Cardiac muscle cell (in vitro differentiated cells and primary cell): ENCODE results near the gene GIMAP2. TPM values are rescaled to one million over a fixed set of nuclear protein-coding genes. Genes with fewer than 3 reads are reported as not detected.
"Not testable (repeated sequence)": the region's sequence is repeated elsewhere in the genome, so short reads cannot be mapped to it uniquely, and the experiment has no call there.

Experiments
- DNase-seq, 2 donors: peaks; one replicate each; pipeline versions ENCODE4 v3.0.0 to v3.0.0-alpha.2; 2010 to 2017; ENCODE audit warnings: low read depth in 1 of 2, low spot score in 1 of 2
- H3K27ac ChIP-seq: fragments of 200-600 bp; sonication (generic); 2 replicates; pipeline ENCODE4 v1.5.1; 2016
- H3K27me3 ChIP-seq: fragments of 200-600 bp; sonication (generic); 2 replicates; pipeline ENCODE4 v1.6.0; 2016; ENCODE audit warnings: control low read depth
- H3K36me3 ChIP-seq: fragments of 200-600 bp; sonication (generic); 2 replicates; pipeline ENCODE4 v1.5.1; 2016; ENCODE audit warnings: control low read depth
- H3K4me1 ChIP-seq: fragments of 200-600 bp; sonication (generic); 2 replicates; pipeline ENCODE4 v1.8.1; 2017; ENCODE audit warnings: low read depth, mild to moderate bottlenecking, mixed run types
- H3K4me3 ChIP-seq: fragments of 200-600 bp; sonication (generic); 2 replicates; pipeline ENCODE4 v1.5.1; 2016; ENCODE audit warnings: mild to moderate bottlenecking
- H3K9me3 ChIP-seq: fragments of 200-600 bp; sonication (generic); 2 replicates; pipeline ENCODE4 v1.5.1; 2017; ENCODE audit warnings: low read depth, mild to moderate bottlenecking, control low read depth
- polyA plus RNA-seq: library from polyadenylated mRNA; unstranded; fragments of >200 nt; fragmentation: Nextera tagmentation; extraction: Ambion mirVana; gene quantifications from 2 replicates; pipeline ENCODE4 v1.2.1, GENCODE V29; 2016
- total RNA-seq: library from RNA; depleted of rRNA; stranded (reverse); fragments of >200 nt; gene quantifications from 2 replicates; pipeline ENCODE4 v1.2.3, GENCODE V29; 2016
- TF ChIP-seq, protein P1 (sequence below): IDR thresholded peaks from 2 replicates; pipeline ENCODE4 v1.5.1; 2012; ENCODE audit warnings: low read depth, mild to moderate bottlenecking, low read length

Gene GIMAP2
- total and polyA plus RNA-seq, 2 experiments from 2014 or later, result not detected

DNA sequence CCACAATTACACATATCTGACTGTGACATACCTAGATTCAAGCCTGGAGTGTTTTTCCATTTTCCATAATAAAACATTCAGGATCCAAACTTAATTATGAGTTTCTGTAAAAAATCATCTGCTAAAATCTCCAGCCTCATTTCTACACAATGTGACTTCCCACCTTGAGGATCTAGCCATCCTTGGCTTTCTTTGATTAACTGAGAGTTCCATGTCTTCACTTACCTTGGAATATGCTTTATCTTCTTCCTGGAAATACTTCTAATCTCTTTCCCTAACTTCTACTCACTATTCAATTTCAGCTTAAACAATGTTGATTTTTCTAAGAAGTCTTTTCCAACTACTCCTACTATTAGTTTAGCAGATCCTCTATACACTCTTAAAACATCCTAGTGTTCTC, 16.5 kb upstream of the GIMAP2 start:
- H3K4me3 ChIP-seq, result no peak overlapping the region
- no peak overlapping the region for H3K27ac ChIP-seq
- no peaks in the 10 kb centered on the region for H3K9me3 ChIP-seq
- TF ChIP-seq, protein P1, sequence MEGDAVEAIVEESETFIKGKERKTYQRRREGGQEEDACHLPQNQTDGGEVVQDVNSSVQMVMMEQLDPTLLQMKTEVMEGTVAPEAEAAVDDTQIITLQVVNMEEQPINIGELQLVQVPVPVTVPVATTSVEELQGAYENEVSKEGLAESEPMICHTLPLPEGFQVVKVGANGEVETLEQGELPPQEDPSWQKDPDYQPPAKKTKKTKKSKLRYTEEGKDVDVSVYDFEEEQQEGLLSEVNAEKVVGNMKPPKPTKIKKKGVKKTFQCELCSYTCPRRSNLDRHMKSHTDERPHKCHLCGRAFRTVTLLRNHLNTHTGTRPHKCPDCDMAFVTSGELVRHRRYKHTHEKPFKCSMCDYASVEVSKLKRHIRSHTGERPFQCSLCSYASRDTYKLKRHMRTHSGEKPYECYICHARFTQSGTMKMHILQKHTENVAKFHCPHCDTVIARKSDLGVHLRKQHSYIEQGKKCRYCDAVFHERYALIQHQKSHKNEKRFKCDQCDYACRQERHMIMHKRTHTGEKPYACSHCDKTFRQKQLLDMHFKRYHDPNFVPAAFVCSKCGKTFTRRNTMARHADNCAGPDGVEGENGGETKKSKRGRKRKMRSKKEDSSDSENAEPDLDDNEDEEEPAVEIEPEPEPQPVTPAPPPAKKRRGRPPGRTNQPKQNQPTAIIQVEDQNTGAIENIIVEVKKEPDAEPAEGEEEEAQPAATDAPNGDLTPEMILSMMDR, result no peak
- no peak for DNase-seq
- no peaks in the 10 kb centered on the region for H3K36me3 ChIP-seq
- no peaks in the 10 kb centered on the region for H3K4me1 ChIP-seq
- H3K27me3 ChIP-seq, result no peaks in the 10 kb centered on the region

DNA sequence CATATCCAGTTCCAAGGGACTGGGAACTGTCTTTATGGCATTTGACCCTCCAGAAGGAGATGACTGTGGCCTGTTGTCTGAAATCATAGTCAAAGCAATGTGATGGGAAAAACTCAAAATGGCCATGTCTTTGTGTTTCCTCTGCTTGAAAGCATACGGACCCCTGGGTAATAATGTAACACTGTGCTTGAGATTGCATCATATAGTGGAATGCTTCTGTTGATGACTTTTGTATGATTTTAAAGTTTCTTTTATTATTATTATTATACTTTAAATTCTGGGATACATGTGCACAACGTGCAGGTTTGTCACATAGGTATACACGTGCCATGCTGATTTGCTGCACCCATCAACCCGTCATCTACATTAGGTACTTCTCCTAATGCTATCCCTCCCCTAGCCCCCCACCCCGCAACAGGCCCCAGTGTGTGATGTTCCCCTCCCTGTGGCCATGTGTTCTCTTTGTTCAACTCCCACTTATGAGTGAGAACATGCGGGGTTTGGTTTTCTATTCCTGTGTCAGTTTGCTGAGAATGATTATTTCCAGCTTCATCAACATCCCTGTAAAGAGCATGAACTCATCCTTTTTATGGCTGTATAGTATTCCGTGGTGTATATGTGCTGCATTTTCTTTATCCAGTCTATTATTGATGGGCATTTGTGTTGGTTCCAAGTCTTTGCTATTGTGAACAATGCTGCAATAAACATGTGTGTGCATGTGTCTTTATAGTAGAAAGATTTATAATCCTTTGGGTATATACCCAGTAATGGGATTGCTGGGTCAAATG, 13.5 kb upstream of the GIMAP2 start:
- H3K27ac ChIP-seq, result not testable (repeated sequence)

DNA sequence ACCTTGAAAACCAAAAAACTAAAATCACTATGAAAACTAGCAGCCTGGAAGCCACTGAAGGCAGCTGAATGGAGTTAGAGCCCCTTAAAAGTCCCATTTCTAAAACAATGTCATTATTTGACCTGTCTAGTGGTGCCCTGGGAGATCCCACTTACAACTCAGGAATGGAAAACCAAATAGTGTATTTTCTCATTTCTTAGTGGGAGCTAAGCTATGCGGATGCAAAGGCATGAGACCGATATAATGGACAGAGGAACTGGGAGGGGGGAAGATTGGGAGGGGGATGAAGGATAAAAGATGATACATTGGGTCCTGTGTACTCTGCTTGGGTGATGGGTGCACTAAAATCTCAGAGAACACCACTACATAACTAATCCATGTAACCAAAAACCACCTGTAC, 9.8 kb upstream of the GIMAP2 start:
- Histone ChIP-seq H3K9me3 (no peaks in the 10 kb centered on the region), H3K4me3 (no peak overlapping the region), H3K27ac (no peak overlapping the region), H3K4me1 (no peaks in the 10 kb centered on the region), H3K27me3 (no peaks in the 10 kb centered on the region), H3K36me3 (no peaks in the 10 kb centered on the region)
- TF ChIP-seq, protein P1, result no peak
- DNase-seq, result no peak

More for the DNA sequence above, 13.5 kb upstream of the GIMAP2 start:
- not testable (repeated sequence) for H3K4me1 ChIP-seq, H3K9me3 ChIP-seq, H3K27me3 ChIP-seq, H3K36me3 ChIP-seq, DNase-seq, H3K4me3 ChIP-seq

DNA sequence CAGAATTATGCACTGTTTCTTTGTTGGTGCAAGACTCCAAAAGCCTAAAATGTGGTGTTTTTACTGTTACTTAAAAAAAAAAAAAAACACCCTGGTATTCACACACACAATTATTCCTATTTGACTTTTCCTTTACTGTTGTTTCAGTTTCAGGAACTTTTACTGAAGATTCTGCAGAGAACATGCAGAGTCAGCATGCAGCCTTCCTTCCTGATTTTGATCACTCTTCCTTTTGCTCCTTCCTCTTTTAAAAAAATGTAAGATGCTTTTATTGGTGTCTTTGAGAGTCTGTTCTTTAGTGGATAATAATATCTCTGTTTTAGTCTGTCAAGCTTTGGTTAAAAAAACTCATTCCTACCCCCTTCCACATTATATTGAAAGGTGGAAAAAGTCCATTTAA, 9.2 kb upstream of the GIMAP2 start:
- not testable (repeated sequence) for H3K4me3 ChIP-seq, H3K27me3 ChIP-seq, H3K27ac ChIP-seq, H3K36me3 ChIP-seq, DNase-seq, H3K9me3 ChIP-seq, H3K4me1 ChIP-seq

DNA sequence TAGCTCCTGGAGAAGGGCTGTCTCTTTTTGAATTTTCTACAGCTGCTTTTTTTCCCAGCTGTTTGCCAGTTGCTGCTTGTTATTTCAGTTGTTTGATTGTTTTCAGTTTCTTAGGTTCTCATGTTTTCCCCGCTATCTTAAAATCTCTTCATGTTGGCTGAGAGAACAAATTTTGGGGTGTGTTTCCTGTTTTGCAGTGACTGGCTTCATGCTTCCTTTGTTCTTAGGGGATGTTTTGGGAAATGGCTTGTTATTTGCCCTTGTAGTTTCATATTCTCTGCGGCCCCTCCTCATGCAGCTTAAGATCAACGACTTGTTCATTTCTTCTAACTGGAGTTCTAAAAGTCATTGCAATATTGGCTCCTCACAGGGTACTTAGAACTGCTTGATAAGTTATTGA, 8.7 kb upstream of the GIMAP2 start:
- H3K4me1 ChIP-seq, H3K36me3 ChIP-seq, H3K4me3 ChIP-seq, DNase-seq, H3K27ac ChIP-seq, H3K9me3 ChIP-seq, H3K27me3 ChIP-seq: not testable (repeated sequence)

DNA sequence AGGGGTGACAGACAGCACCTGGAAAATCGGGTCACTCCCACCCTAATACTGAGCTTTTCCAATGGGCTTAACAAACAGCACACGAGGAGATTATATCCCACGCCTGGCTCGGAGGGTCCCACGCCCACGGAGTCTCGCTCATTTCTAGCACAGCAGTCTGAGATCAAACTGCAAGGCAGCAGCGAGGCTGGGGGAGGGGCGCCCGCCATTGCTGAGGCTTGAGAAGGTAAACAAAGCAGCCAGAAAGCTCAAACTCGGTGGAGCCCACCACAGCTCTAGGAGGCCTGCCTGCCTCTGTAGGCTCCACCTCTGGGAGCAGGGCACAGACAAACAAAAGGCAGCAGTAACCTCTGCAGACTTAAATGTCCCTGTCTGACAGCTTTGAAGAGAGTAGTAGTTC, 6.9 kb upstream of the GIMAP2 start:
- H3K27me3 ChIP-seq, H3K9me3 ChIP-seq, H3K36me3 ChIP-seq, H3K27ac ChIP-seq, H3K4me3 ChIP-seq, DNase-seq, H3K4me1 ChIP-seq: not testable (repeated sequence)

DNA sequence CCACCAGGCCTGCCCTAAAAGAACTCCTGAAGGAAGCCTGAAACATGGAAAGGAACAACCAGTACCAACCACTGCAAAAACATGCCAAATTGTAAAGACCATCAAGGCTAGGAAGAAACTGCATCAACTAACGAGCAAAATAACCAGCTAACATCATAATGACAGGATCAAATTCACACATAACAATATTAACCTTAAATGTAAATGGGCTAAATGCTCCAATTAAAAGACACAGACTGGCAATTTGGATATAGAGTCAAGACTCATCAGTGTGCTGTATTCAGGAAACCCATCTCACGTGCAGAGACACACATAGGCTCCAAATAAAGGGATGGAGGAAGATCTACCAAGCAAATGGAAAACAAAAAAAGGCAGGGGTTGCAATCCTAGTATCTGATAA, 5.1 kb upstream of the GIMAP2 start:
- not testable (repeated sequence) for H3K27me3 ChIP-seq, DNase-seq, H3K36me3 ChIP-seq

DNA sequence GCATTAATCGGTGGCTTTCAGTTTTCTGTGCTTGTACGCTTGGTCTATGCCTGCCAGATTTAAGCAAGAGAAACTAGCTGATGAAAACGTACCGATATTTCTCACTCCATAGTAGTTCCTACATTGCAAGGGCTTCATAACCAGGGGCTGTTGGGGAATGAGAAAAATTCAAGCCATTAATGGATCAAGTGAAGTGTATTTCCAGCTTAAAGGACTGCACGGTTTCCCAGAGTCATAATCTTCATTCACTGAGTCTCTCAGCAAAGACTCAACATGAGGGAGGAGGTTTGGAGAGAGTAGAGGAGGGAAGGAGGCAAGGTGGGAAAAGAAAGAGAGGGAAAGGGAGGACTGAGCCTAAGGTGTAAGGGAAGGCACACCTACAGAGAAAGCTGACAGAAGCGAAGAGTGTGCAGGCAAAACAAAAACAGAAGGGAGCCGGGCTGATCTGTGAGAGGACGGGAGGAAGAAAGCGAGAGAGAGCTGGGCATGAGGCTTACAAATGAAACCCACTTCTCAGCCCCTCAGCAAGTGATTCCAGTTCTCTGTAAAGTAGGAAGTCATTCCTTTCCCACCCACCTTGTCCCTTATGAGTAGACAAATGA, 625 bp downstream of the GIMAP2 start:
- no peak for DNase-seq
- no peaks in the 10 kb centered on the region for H3K36me3 ChIP-seq
- H3K4me3 ChIP-seq, result no peak overlapping the region
- H3K4me1 ChIP-seq, result no peaks in the 10 kb centered on the region
- no peaks in the 10 kb centered on the region for H3K9me3 ChIP-seq
- H3K27ac ChIP-seq, result no peak overlapping the region
- H3K27me3 ChIP-seq, result no peaks in the 10 kb centered on the region
- TF ChIP-seq, protein P1, result no peak

More for the DNA sequence above, 5.1 kb upstream of the GIMAP2 start:
- not testable (repeated sequence) for H3K4me1 ChIP-seq, H3K27ac ChIP-seq, H3K9me3 ChIP-seq, H3K4me3 ChIP-seq
